ENCODE data around the gene MGAT4A. TPM values are rescaled to one million over a fixed set of nuclear protein-coding genes. Genes with fewer than 3 reads are reported as not detected.

Gene MGAT4A
- total and polyA plus RNA-seq, 10 of the 15 experiments (the other 5 are each of a cell fraction or from before 2014, with no cell fraction given): 4.3 to 23.4 (median 13.6) TPM

DNA sequence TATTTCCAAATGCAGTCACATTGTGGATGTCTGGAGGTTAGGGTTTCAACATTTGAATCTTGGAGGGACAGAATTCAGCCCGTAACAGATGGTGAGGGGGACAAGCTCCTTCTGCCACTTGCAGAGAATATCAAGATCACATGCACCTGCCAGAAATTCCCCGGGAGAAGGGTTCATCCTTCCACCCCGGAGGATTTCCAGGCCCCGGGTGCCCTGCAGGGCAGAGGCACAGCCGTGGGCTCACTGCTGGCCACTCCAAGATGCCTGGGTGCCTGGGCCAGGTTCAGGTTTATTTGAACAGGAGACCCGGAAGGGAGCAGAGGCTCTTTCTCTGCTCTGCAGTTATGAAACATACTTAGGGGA lies 38.2 kb upstream of the MGAT4A start:
- intact Hi-C loops (cut with micrococcal nuclease; ENCODE audit: unreplicated experiment) (no loop called here), in situ Hi-C loops (cut with MboI) (no loop called here)
- no peak for FAIRE-seq
- Histone ChIP-seq H3K4me3 (no peak overlapping the region), H3K4me1 (ENCODE audit: control insufficient read depth, insufficient read depth, low read length) (peaks cover 25% of the 10 kb centered on the region), H3K27ac (ENCODE audit: control insufficient read depth, insufficient read depth) (no peak overlapping the region), H3K4me2 (ENCODE audit: control insufficient read depth, insufficient read depth) (no peak overlapping the region), H2AFZ (ENCODE audit: control insufficient read depth, low read depth, low read length) (no peak overlapping the region), H3K36me3 (ENCODE audit: control insufficient read depth in 2 of 2, insufficient read depth in 2 of 2, low read length in 1 of 2) (no peaks in the 10 kb centered on the region), H3K27me3 (replicated peaks in 1 of 2; ENCODE audit: control insufficient read depth in 2 of 2, insufficient read depth in 2 of 2, low read length in 1 of 2) (no peaks in the 10 kb centered on the region), H3K9me3 (replicated peaks; ENCODE audit: control insufficient read depth, insufficient read depth, low read length) (no peaks in the 10 kb centered on the region), H3K79me2 (ENCODE audit: control insufficient read depth, insufficient read depth, low read length) (no peaks in the 10 kb centered on the region), H3K9ac (ENCODE audit: control insufficient read depth, insufficient read depth, low read length) (no peak overlapping the region), H4K20me1 (ENCODE audit: control insufficient read depth, insufficient read depth) (no peaks in the 10 kb centered on the region)
- no TSS peak for BruUV-seq (replicated peaks)
- POLR2A ChIA-PET: interaction anchor here (1.1 to 1.5 kb wide), 2 partner anchors 11 to 308 kb away, joined by 3 to 5 read pairs; no protein-coding TSS in a partner anchor
- no peak for ATAC-seq
- no peak for DNase-seq (ENCODE audit: low read depth, low spot score)
- SMC1A ChIA-PET (ENCODE audit: uncharacterized antibody, unreplicated experiment): interaction anchor here (0.8 kb wide), 1 partner anchor 64 kb away, joined by 3 read pairs; no protein-coding TSS in a partner anchor
- RAD21 ChIA-PET (ENCODE audit: unreplicated experiment): no interaction called here
- WGBS (ENCODE audit: insufficient coverage, insufficient replicate concordance, low lambda C conversion rate, missing lambda C conversion rate): 84% methylated on average over 6 of the region's 6 CpGs
- CTCF ChIA-PET: no interaction called here
- TF ChIP-seq RCOR1 (conservative IDR thresholded peaks at IDR 0.05; ENCODE audit: low read depth, low read length) (no peak), ZNF274 (IDR thresholded peaks at IDR 0.05; ENCODE audit: insufficient read depth, insufficient read length) (no peak), MXI1 (IDR thresholded peaks at IDR 0.05; ENCODE audit: low read depth, low read length) (no peak), KLF5 (IDR thresholded peaks at IDR 0.05; ENCODE audit: partially characterized antibody) (no peak), ZNF207 (IDR thresholded peaks at IDR 0.05; ENCODE audit: borderline replicate concordance) (no peak), BRCA1 (IDR thresholded peaks at IDR 0.05; ENCODE audit: low read depth, low read length) (no peak), NFYB (IDR thresholded peaks at IDR 0.05; ENCODE audit: insufficient read depth, low read depth, low read length) (no peak), ZNF217 (IDR thresholded peaks at IDR 0.05) (no peak), ASH2L (IDR thresholded peaks at IDR 0.05; ENCODE audit: borderline replicate concordance, low read depth) (no peak), TBL1XR1 (IDR thresholded peaks at IDR 0.05; ENCODE audit: low read depth, low read length) (no peak), DPF2 (IDR thresholded peaks at IDR 0.05) (no peak), ZBTB11 (CRISPR knock-in tag; IDR thresholded peaks at IDR 0.05) (no peak), E4F1 (IDR thresholded peaks at IDR 0.05; ENCODE audit: borderline replicate concordance, partially characterized antibody) (no peak)
- TF ChIP-seq, protein P1, sequence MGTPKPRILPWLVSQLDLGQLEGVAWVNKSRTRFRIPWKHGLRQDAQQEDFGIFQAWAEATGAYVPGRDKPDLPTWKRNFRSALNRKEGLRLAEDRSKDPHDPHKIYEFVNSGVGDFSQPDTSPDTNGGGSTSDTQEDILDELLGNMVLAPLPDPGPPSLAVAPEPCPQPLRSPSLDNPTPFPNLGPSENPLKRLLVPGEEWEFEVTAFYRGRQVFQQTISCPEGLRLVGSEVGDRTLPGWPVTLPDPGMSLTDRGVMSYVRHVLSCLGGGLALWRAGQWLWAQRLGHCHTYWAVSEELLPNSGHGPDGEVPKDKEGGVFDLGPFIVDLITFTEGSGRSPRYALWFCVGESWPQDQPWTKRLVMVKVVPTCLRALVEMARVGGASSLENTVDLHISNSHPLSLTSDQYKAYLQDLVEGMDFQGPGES (IDR thresholded peaks at IDR 0.05): no peak
- TF ChIP-seq, protein P2, sequence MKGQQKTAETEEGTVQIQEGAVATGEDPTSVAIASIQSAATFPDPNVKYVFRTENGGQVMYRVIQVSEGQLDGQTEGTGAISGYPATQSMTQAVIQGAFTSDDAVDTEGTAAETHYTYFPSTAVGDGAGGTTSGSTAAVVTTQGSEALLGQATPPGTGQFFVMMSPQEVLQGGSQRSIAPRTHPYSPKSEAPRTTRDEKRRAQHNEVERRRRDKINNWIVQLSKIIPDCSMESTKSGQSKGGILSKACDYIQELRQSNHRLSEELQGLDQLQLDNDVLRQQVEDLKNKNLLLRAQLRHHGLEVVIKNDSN (IDR thresholded peaks at IDR 0.05; ENCODE audit: borderline replicate concordance, extremely low read length, insufficient read depth, low read depth, low read length): no peak

All from GM12878 (cell line).